H9 (cell line): ENCODE measurements around the gene ARL2BP. TPM values are rescaled to one million over a fixed set of nuclear protein-coding genes. Genes with fewer than 3 reads are reported as not detected.

Experiments used
- DNase-seq: peaks from one replicate; pipeline ENCODE4 v3.0.0-alpha.2; 2017
- H2AFZ ChIP-seq: one replicate; pipeline ENCODE4 v1.6.1; 2013; ENCODE audit warnings: mild to moderate bottlenecking, low read length, control low read depth, moderate library complexity
- H2AK5ac ChIP-seq: 2 replicates; pipeline ENCODE4 v1.6.1; 2013; ENCODE audit warnings: low read length, control low read depth, mixed read lengths; ENCODE audit not compliant: insufficient read length
- H2BK120ac ChIP-seq: one replicate; pipeline ENCODE4 v1.6.1; 2013; ENCODE audit warnings: low read depth, mild to moderate bottlenecking, low read length, control low read depth, inconsistent platforms; ENCODE audit not compliant: poor library complexity, severe bottlenecking
- H2BK12ac ChIP-seq: 2 replicates; pipeline ENCODE4 v1.6.1; 2013; ENCODE audit warnings: low read length, control low read depth, mixed read lengths, low read depth; ENCODE audit not compliant: insufficient read length
- H2BK15ac ChIP-seq: 2 replicates; pipeline ENCODE4 v1.6.1; 2013; ENCODE audit warnings: low read depth, low read length, control low read depth
- H2BK20ac ChIP-seq: one replicate; pipeline ENCODE4 v1.6.1; 2013; ENCODE audit warnings: low read depth, mild to moderate bottlenecking, low read length, control low read depth, inconsistent platforms; ENCODE audit not compliant: poor library complexity, severe bottlenecking
- H2BK5ac ChIP-seq: 2 replicates; pipeline ENCODE4 v1.6.1; 2013; ENCODE audit warnings: low read length, control low read depth, mixed read lengths; ENCODE audit not compliant: insufficient read length
- H3K14ac ChIP-seq: 2 replicates; pipeline ENCODE4 v1.6.1; 2013; ENCODE audit warnings: low read length, control low read depth; ENCODE audit not compliant: insufficient read depth
- H3K18ac ChIP-seq: 2 replicates; pipeline ENCODE4 v1.6.1; 2013; ENCODE audit warnings: low read depth, mild to moderate bottlenecking, mixed read lengths, low read length, control low read depth; ENCODE audit not compliant: insufficient read length
- H3K23ac ChIP-seq: 2 replicates; pipeline ENCODE4 v1.6.1; 2013; ENCODE audit warnings: low read length, control low read depth, mixed read lengths, low read depth; ENCODE audit not compliant: insufficient read length
- H3K23me2 ChIP-seq: 2 replicates; pipeline ENCODE4 v1.6.1; 2013; ENCODE audit warnings: low read depth, mild to moderate bottlenecking, mixed read lengths, low read length, control low read depth; ENCODE audit not compliant: insufficient read length, poor library complexity, severe bottlenecking
- H3K27ac ChIP-seq: 2 replicates; pipeline ENCODE4 v1.5.1; 2013; ENCODE audit warnings: low read length, control low read depth, mixed read lengths, low read depth; ENCODE audit not compliant: insufficient read length
- H3K27me3 ChIP-seq: 2 replicates; pipeline ENCODE4 v1.6.1; 2013; ENCODE audit warnings: low read length, control low read depth, inconsistent platforms; ENCODE audit not compliant: insufficient read depth
- H3K4ac ChIP-seq: 2 replicates; pipeline ENCODE4 v1.6.1; 2013; ENCODE audit warnings: low read depth, mild to moderate bottlenecking, control low read depth, inconsistent platforms, low read length, moderate library complexity
- H3K4me1 ChIP-seq: 2 replicates; pipeline ENCODE4 v1.6.1; 2013; ENCODE audit warnings: low read length, control low read depth, inconsistent platforms; ENCODE audit not compliant: insufficient read depth
- H3K4me2 ChIP-seq: 2 replicates; pipeline ENCODE4 v1.6.1; 2013; ENCODE audit warnings: low read length, control low read depth, mixed read lengths; ENCODE audit not compliant: insufficient read length, insufficient read depth
- H3K56ac ChIP-seq: 2 replicates; pipeline ENCODE4 v1.6.1; 2013; ENCODE audit warnings: low read depth, mild to moderate bottlenecking, mixed read lengths, low read length, control low read depth; ENCODE audit not compliant: insufficient read length
- H3K79me1 ChIP-seq: 2 replicates; pipeline ENCODE4 v1.6.1; 2013; ENCODE audit warnings: low read depth, mild to moderate bottlenecking, moderate library complexity, low read length, control low read depth, inconsistent platforms; ENCODE audit not compliant: insufficient read depth, poor library complexity, severe bottlenecking
- H3K79me2 ChIP-seq: 2 replicates; pipeline ENCODE4 v1.6.1; 2013; ENCODE audit warnings: low read length, control low read depth, inconsistent platforms; ENCODE audit not compliant: insufficient read depth
- H3K9ac ChIP-seq: 2 replicates; pipeline ENCODE4 v1.6.1; 2013; ENCODE audit warnings: low read length, control low read depth, mixed read lengths; ENCODE audit not compliant: insufficient read length; ENCODE audit errors: extremely low read depth
- H3K9me3 ChIP-seq: one replicate; pipeline ENCODE4 v1.6.1; 2013; ENCODE audit warnings: low read depth, low read length, inconsistent platforms; ENCODE audit not compliant: control insufficient read depth
- H3T11ph ChIP-seq: one replicate; pipeline ENCODE4 v1.6.1; 2013; ENCODE audit warnings: mild to moderate bottlenecking, low read length, control low read depth, inconsistent platforms
- H4K20me1 ChIP-seq: one replicate; pipeline ENCODE4 v1.6.1; 2013; ENCODE audit not compliant: control insufficient read depth, insufficient read length, insufficient read depth
- H4K5ac ChIP-seq: 2 replicates; pipeline ENCODE4 v1.6.1; 2013; ENCODE audit warnings: low read depth, mild to moderate bottlenecking, mixed read lengths, low read length, control low read depth; ENCODE audit not compliant: insufficient read length
- H4K8ac ChIP-seq: replicated peaks from 2 replicates; pipeline ENCODE4 v1.6.1; 2013; ENCODE audit warnings: low read length, control low read depth, mixed read lengths, low read depth; ENCODE audit not compliant: insufficient read length
- H4K91ac ChIP-seq: 2 replicates; pipeline ENCODE4 v1.6.1; 2013; ENCODE audit warnings: low read depth, mild to moderate bottlenecking, moderate library complexity, mixed read lengths, low read length, control low read depth; ENCODE audit not compliant: insufficient read length
- H3K27ac Mint-ChIP-seq, 3 experiments: 2 replicates in 2 of 3; 3 replicates in 1 of 3; pipeline ENCODE4 v1.8.0; 2020 to 2021; ENCODE audit warnings: mixed read lengths in 3 of 3, mild to moderate bottlenecking in 1 of 3, moderate library complexity in 1 of 3
- H3K27me3 Mint-ChIP-seq: 2 replicates; pipeline ENCODE4 v1.8.0; 2021; ENCODE audit warnings: low read depth, mild to moderate bottlenecking, moderate library complexity, mixed read lengths
- H3K36me3 Mint-ChIP-seq, 3 experiments: 2 replicates in 2 of 3; 3 replicates in 1 of 3; pipeline ENCODE4 v1.8.0; 2020 to 2021; ENCODE audit warnings: low read depth in 3 of 3, mixed read lengths in 3 of 3; ENCODE audit not compliant: insufficient read depth in 1 of 3
- H3K4me1 Mint-ChIP-seq, 2 experiments: 2 replicates each; pipeline ENCODE4 v1.8.0; 2020; ENCODE audit warnings: mixed read lengths in 2 of 2
- H3K4me3 Mint-ChIP-seq, 2 experiments: 2 replicates in 1 of 2; 3 replicates in 1 of 2; pipeline ENCODE4 v1.8.0; 2020 to 2021; ENCODE audit warnings: mild to moderate bottlenecking in 2 of 2, mixed read lengths in 2 of 2, moderate library complexity in 1 of 2
- H3K9me3 Mint-ChIP-seq, 2 experiments: 2 replicates in 1 of 2; 3 replicates in 1 of 2; pipeline ENCODE4 v1.8.0; 2020; ENCODE audit warnings: mild to moderate bottlenecking in 2 of 2, mixed read lengths in 2 of 2, moderate library complexity in 1 of 2
- WGBS: extraction: QIAGEN DNeasy Blood & Tissue Kit; methylation state at CpG from one replicate; pipeline ENCODE4 v1.1.7; 2013; ENCODE audit warnings: missing lambda C conversion rate, low lambda C conversion rate, mixed read lengths; ENCODE audit not compliant: insufficient read length; ENCODE audit errors: extremely low coverage; 5-methylcytosine and 5-hydroxymethylcytosine counted together
- total RNA-seq: library from RNA; stranded (reverse); gene quantifications from 2 replicates; pipeline ENCODE4 v1.2.1, GENCODE V29; 2021
- TF ChIP-seq, protein P1 (sequence below): fragments of 200-600 bp; sonication (generic); conservative IDR thresholded peaks from 3 replicates; pipeline ENCODE4 v1.8.0; 2021; ENCODE audit warnings: antibody characterized with exemption, mild to moderate bottlenecking

ARL2BP gene
- total RNA-seq, 1 experiment from 2014 or later = 18.0 TPM

GRCh38 chr16:57263541-57264351, 18.7 kb downstream of the ARL2BP start:
- H3K4me2 ChIP-seq = no peak overlapping the region
- no peak overlapping the region for H4K8ac ChIP-seq
- H3K79me2 ChIP-seq = no peaks in the 10 kb centered on the region
- no peaks in the 10 kb centered on the region for H3K79me1 ChIP-seq
- H3K23ac ChIP-seq = no peak overlapping the region
- TF ChIP-seq, protein P1, sequence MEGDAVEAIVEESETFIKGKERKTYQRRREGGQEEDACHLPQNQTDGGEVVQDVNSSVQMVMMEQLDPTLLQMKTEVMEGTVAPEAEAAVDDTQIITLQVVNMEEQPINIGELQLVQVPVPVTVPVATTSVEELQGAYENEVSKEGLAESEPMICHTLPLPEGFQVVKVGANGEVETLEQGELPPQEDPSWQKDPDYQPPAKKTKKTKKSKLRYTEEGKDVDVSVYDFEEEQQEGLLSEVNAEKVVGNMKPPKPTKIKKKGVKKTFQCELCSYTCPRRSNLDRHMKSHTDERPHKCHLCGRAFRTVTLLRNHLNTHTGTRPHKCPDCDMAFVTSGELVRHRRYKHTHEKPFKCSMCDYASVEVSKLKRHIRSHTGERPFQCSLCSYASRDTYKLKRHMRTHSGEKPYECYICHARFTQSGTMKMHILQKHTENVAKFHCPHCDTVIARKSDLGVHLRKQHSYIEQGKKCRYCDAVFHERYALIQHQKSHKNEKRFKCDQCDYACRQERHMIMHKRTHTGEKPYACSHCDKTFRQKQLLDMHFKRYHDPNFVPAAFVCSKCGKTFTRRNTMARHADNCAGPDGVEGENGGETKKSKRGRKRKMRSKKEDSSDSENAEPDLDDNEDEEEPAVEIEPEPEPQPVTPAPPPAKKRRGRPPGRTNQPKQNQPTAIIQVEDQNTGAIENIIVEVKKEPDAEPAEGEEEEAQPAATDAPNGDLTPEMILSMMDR = no peak
- H3T11ph ChIP-seq = no peak overlapping the region
- no peak overlapping the region for H2BK15ac ChIP-seq
- H2BK20ac ChIP-seq = no peak overlapping the region
- no peak overlapping the region; the same call in 1 of the 2 replicates for H3K14ac ChIP-seq
- Mint-ChIP-seq H3K27ac (no peak overlapping the region; a peak in 1 of 7 replicates), H3K9me3 (no peaks in the 10 kb centered on the region; a peak in 1 of 5 replicates), H3K4me1 (peaks cover 25 to 28% of the 10 kb centered on the region in 2 experiments), H3K4me3 (no peak overlapping the region), H3K27me3 (no peaks in the 10 kb centered on the region), H3K36me3 (no peaks in the 10 kb centered on the region)
- no peak overlapping the region for H4K5ac ChIP-seq
- H2AK5ac ChIP-seq = no peak overlapping the region
- no peak overlapping the region for H4K91ac ChIP-seq
- no peaks in the 10 kb centered on the region for H3K27me3 ChIP-seq
- no peak overlapping the region for H2BK120ac ChIP-seq
- no peak overlapping the region for H3K56ac ChIP-seq
- WGBS = no CpG with 5 or more reads among the region's 18 CpGs
- H2AFZ ChIP-seq = no peak overlapping the region
- no peak overlapping the region for H3K4ac ChIP-seq
- no peak overlapping the region for H2BK5ac ChIP-seq
- peaks cover 3% of the 10 kb centered on the region for H3K4me1 ChIP-seq
- H3K18ac ChIP-seq = no peak overlapping the region
- H3K9me3 ChIP-seq = no peaks in the 10 kb centered on the region
- no peak overlapping the region for H2BK12ac ChIP-seq
- no peaks in the 10 kb centered on the region for H3K23me2 ChIP-seq
- no peaks in the 10 kb centered on the region for H4K20me1 ChIP-seq
- no peak for DNase-seq
- H3K9ac ChIP-seq = no peak overlapping the region
- no peak overlapping the region for H3K27ac ChIP-seq
